HepG2 (cell line): ENCODE data around the gene TEX12. TPM values are rescaled to one million over a fixed set of nuclear protein-coding genes. Genes with fewer than 3 reads are reported as not detected.

Source experiments
- CCDC6 ChIP-seq: sonication (generic); formaldehyde crosslinking; IDR thresholded peaks from 2 replicates; pipeline ENCODE4 v1.8.1; 2022; ENCODE audit warnings: mild to moderate bottlenecking, missing genetic modification reagents, moderate library complexity
- EP300 ChIP-seq, 3 experiments: sonication (generic) in 1 of 3; formaldehyde crosslinking in 1 of 3; IDR thresholded peaks; 2 replicates each; pipeline versions ENCODE4 v1.5.1 to v1.6.1; 2011 to 2020; ENCODE audit warnings: low read depth in 2 of 3, low read length in 2 of 3, borderline replicate concordance in 1 of 3, improper control_type of control experiment in 1 of 3, mild to moderate bottlenecking in 1 of 3, missing genetic modification reagents in 1 of 3, moderate library complexity in 1 of 3
- FOXJ3 ChIP-seq: sonication (generic); formaldehyde crosslinking; IDR thresholded peaks from 2 replicates; pipeline ENCODE4 v1.4.0; 2020; ENCODE audit warnings: missing genetic modification reagents, mild to moderate bottlenecking, borderline replicate concordance
- HDAC6 ChIP-seq: fragments of 200-600 bp; sonication (generic); IDR thresholded peaks from 2 replicates; pipeline ENCODE4 v1.7.0; 2017; ENCODE audit warnings: mild to moderate bottlenecking, antibody characterized with exemption, low read length, low read depth
- KLF6 ChIP-seq: IDR thresholded peaks from 2 replicates; pipeline ENCODE4 v1.8.0; 2016; ENCODE audit warnings: missing biosample characterization, missing genetic modification reagents
- PRPF4 ChIP-seq: fragments of 200-400 bp; formaldehyde crosslinking; IDR thresholded peaks from 2 replicates; pipeline ENCODE4 v1.6.1; 2016; ENCODE audit warnings: low read length, low read depth; ENCODE audit not compliant: poor library complexity, severe bottlenecking
- RCOR2 ChIP-seq: IDR thresholded peaks from 2 replicates; pipeline ENCODE4 v1.6.1; 2016; ENCODE audit warnings: missing biosample characterization, missing genetic modification reagents
- ZMYM2 ChIP-seq: sonication (generic); formaldehyde crosslinking; IDR thresholded peaks from 2 replicates; pipeline ENCODE4 v1.8.0; 2022; ENCODE audit warnings: mild to moderate bottlenecking, missing genetic modification reagents
- ZNF253 ChIP-seq: sonication (generic); formaldehyde crosslinking; IDR thresholded peaks from 2 replicates; pipeline ENCODE4 v1.8.0; 2022; ENCODE audit warnings: mild to moderate bottlenecking, missing genetic modification reagents, borderline replicate concordance
- ZNF552 ChIP-seq: sonication (generic); formaldehyde crosslinking; IDR thresholded peaks from 2 replicates; pipeline ENCODE4 v1.9.0; 2022; ENCODE audit warnings: missing genetic modification reagents, mild to moderate bottlenecking, borderline replicate concordance
- ZNF589 ChIP-seq: sonication (generic); formaldehyde crosslinking; conservative IDR thresholded peaks from 2 replicates; pipeline ENCODE4 v1.8.0; 2022; ENCODE audit warnings: mild to moderate bottlenecking, moderate library complexity, missing genetic modification reagents
- ZNF720 ChIP-seq: sonication (generic); formaldehyde crosslinking; IDR thresholded peaks from 2 replicates; pipeline ENCODE4 v1.4.0; 2020; ENCODE audit warnings: missing genetic modification reagents
- ZNF773 ChIP-seq: sonication (generic); formaldehyde crosslinking; IDR thresholded peaks from 2 replicates; pipeline ENCODE4 v1.4.0; 2020; ENCODE audit warnings: missing genetic modification reagents, borderline replicate concordance
- ZNF782 ChIP-seq: sonication (generic); formaldehyde crosslinking; IDR thresholded peaks from 2 replicates; pipeline ENCODE4 v1.4.0; 2020; ENCODE audit warnings: missing genetic modification reagents, mild to moderate bottlenecking, borderline replicate concordance
- polyA plus RNA-seq, 8 experiments: library from polyadenylated mRNA; depleted of rRNA in 3 of 8; stranded (reverse) in 7 of 8; unstranded in 1 of 8; fragments of >200 nt; fragmentation: Illumina TruSeq in 4 of 8; extraction: Trizol in 4 of 8; gene quantifications; 2 replicates each; pipeline versions ENCODE4 v1.2.1 to v1.2.3, GENCODE V29; 2011 to 2016; ENCODE audit warnings: low read depth in 4 of 8, missing spikeins in 1 of 8, mixed read lengths in 1 of 8; ENCODE audit not compliant: insufficient read depth in 1 of 8
- total RNA-seq, 5 experiments: library from RNA; depleted of rRNA; stranded (reverse); fragments of >200 nt; fragmentation: Illumina TruSeq; extraction: Trizol; gene quantifications; 2 replicates each; pipeline ENCODE4 v1.2.3, GENCODE V29; 2016; ENCODE audit warnings: low read depth in 1 of 5
- TF ChIP-seq, protein P1 (sequence below): IDR thresholded peaks from 2 replicates; pipeline ENCODE4 v1.6.1; 2016; ENCODE audit warnings: mild to moderate bottlenecking
- TF ChIP-seq, protein P2 (sequence below): sonication (generic); formaldehyde crosslinking; IDR thresholded peaks from 2 replicates; pipeline ENCODE4 v1.4.0; 2020; ENCODE audit warnings: missing genetic modification reagents, borderline replicate concordance
- TF ChIP-seq, protein P3 (sequence below): sonication (generic); formaldehyde crosslinking; IDR thresholded peaks from 2 replicates; pipeline ENCODE4 v1.5.0; 2020; ENCODE audit warnings: missing genetic modification reagents
- TF ChIP-seq, protein P4 (sequence below): sonication (generic); formaldehyde crosslinking; IDR thresholded peaks from 2 replicates; pipeline ENCODE4 v1.4.0; 2020; ENCODE audit warnings: missing genetic modification reagents, borderline replicate concordance

Gene TEX12
- total and polyA plus RNA-seq, 2 of the 13 experiments (the other 11 are each of a cell fraction or from before 2014, with no cell fraction given) = not detected

DNA sequence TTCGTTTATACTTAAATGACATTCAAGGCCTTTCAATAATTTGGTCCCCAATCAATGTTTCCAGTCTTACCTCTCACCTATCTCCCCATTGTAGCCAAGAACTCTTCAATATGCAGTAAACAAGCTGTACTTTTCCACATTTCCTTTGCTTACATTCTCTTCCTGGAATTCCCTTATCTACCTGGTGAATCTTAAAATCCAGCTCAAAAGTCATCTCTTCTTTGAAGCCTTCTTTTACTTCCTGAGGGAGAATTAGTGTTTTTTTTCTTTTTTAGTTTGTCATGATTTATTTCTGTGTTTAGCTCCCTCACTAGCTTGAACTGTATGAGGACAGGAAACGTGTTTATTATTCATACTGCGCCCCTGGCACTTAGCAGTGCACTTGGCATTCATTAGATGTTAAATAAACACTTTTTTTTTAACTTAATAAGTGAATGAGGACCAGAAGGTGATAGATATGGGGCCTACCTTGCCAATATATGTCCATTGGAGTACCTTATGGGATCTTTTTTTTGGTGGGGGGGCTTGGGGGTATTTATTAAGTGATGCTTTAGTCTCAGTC, 54.2 kb downstream of the TEX12 start (continued):
- TF ChIP-seq EP300 (IDR thresholded peaks at IDR 0.05; ENCODE audit: low read depth in 2 of 2, low read length in 2 of 2) = peak in 1 of 2 experiments; percentile 51; a peak in 1 of 4 replicates
- no peak for TF ChIP-seq EP300 (CRISPR knock-in tag; IDR thresholded peaks at IDR 0.05; ENCODE audit: borderline replicate concordance)
- TF ChIP-seq ZMYM2 (CRISPR knock-in tag) = no peak
- TF ChIP-seq ZNF253 (CRISPR knock-in tag) = no peak
- TF ChIP-seq FOXJ3 (CRISPR knock-in tag) = no peak
- TF ChIP-seq, protein P1, sequence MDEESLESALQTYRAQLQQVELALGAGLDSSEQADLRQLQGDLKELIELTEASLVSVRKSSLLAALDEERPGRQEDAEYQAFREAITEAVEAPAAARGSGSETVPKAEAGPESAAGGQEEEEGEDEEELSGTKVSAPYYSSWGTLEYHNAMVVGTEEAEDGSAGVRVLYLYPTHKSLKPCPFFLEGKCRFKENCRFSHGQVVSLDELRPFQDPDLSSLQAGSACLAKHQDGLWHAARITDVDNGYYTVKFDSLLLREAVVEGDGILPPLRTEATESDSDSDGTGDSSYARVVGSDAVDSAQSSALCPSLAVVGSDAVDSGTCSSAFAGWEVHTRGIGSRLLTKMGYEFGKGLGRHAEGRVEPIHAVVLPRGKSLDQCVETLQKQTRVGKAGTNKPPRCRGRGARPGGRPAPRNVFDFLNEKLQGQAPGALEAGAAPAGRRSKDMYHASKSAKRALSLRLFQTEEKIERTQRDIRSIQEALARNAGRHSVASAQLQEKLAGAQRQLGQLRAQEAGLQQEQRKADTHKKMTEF (CRISPR knock-in tag) = 0 out of 2 replicates have a peak, but pooled peaks have one; percentile 28
- no peak for TF ChIP-seq ZNF720
- no peak for TF ChIP-seq RCOR2 (CRISPR knock-in tag)
- no peak for TF ChIP-seq CCDC6 (CRISPR knock-in tag)
- TF ChIP-seq KLF6 (CRISPR knock-in tag) = no peak
- TF ChIP-seq HDAC6 = no peak
- no peak for TF ChIP-seq PRPF4
- no peak for TF ChIP-seq ZNF589 (CRISPR knock-in tag)
- TF ChIP-seq, protein P2, sequence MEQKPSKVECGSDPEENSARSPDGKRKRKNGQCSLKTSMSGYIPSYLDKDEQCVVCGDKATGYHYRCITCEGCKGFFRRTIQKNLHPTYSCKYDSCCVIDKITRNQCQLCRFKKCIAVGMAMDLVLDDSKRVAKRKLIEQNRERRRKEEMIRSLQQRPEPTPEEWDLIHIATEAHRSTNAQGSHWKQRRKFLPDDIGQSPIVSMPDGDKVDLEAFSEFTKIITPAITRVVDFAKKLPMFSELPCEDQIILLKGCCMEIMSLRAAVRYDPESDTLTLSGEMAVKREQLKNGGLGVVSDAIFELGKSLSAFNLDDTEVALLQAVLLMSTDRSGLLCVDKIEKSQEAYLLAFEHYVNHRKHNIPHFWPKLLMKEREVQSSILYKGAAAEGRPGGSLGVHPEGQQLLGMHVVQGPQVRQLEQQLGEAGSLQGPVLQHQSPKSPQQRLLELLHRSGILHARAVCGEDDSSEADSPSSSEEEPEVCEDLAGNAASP = no peak
- no peak for TF ChIP-seq ZNF773 (CRISPR knock-in tag)
- TF ChIP-seq, protein P3, sequence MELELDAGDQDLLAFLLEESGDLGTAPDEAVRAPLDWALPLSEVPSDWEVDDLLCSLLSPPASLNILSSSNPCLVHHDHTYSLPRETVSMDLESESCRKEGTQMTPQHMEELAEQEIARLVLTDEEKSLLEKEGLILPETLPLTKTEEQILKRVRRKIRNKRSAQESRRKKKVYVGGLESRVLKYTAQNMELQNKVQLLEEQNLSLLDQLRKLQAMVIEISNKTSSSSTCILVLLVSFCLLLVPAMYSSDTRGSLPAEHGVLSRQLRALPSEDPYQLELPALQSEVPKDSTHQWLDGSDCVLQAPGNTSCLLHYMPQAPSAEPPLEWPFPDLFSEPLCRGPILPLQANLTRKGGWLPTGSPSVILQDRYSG (CRISPR knock-in tag) = no peak
- no peak for TF ChIP-seq ZNF552
- TF ChIP-seq, protein P4, sequence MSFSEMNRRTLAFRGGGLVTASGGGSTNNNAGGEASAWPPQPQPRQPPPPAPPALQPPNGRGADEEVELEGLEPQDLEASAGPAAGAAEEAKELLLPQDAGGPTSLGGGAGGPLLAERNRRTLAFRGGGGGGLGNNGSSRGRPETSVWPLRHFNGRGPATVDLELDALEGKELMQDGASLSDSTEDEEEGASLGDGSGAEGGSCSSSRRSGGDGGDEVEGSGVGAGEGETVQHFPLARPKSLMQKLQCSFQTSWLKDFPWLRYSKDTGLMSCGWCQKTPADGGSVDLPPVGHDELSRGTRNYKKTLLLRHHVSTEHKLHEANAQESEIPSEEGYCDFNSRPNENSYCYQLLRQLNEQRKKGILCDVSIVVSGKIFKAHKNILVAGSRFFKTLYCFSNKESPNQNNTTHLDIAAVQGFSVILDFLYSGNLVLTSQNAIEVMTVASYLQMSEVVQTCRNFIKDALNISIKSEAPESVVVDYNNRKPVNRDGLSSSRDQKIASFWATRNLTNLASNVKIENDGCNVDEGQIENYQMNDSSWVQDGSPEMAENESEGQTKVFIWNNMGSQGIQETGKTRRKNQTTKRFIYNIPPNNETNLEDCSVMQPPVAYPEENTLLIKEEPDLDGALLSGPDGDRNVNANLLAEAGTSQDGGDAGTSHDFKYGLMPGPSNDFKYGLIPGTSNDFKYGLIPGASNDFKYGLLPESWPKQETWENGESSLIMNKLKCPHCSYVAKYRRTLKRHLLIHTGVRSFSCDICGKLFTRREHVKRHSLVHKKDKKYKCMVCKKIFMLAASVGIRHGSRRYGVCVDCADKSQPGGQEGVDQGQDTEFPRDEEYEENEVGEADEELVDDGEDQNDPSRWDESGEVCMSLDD (CRISPR knock-in tag) = no peak
- TF ChIP-seq ZNF782 (CRISPR knock-in tag) = no peak
